GM12875 (cell line): ENCODE measurements around the gene MFSD2B.

Source experiments
- H3K4me3 ChIP-seq: one replicate; pipeline ENCODE4 v1.5.1; 2011; ENCODE audit warnings: low read depth, low read length, control low read depth
- TF ChIP-seq, protein P1 (sequence below): IDR thresholded peaks from 2 replicates; pipeline ENCODE4 v1.5.1; 2011; ENCODE audit warnings: low read depth, mild to moderate bottlenecking, control low read depth, inconsistent platforms, low read length, moderate library complexity, borderline replicate concordance; ENCODE audit not compliant: insufficient read depth

The MFSD2B gene

DNA sequence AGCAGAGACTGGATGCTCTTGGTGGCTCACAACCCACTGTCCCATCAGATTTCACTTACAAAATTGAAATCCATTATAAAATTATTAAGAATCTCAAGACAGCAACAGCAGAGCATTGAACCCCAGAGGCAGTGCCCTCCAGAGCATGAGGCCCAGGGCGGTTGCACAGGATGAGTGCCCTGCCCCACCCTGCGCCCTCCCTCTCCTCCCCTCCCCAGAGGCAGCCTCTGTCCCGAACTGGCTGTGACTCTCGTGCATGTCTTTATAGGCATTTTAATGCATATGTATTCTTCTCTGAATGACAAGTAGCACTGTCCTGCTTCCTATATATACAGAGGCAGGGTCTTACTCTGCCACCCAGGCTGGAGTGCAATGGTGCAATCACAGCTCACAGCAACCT is 10.4 kb downstream of the MFSD2B start:
- TF ChIP-seq, protein P1, sequence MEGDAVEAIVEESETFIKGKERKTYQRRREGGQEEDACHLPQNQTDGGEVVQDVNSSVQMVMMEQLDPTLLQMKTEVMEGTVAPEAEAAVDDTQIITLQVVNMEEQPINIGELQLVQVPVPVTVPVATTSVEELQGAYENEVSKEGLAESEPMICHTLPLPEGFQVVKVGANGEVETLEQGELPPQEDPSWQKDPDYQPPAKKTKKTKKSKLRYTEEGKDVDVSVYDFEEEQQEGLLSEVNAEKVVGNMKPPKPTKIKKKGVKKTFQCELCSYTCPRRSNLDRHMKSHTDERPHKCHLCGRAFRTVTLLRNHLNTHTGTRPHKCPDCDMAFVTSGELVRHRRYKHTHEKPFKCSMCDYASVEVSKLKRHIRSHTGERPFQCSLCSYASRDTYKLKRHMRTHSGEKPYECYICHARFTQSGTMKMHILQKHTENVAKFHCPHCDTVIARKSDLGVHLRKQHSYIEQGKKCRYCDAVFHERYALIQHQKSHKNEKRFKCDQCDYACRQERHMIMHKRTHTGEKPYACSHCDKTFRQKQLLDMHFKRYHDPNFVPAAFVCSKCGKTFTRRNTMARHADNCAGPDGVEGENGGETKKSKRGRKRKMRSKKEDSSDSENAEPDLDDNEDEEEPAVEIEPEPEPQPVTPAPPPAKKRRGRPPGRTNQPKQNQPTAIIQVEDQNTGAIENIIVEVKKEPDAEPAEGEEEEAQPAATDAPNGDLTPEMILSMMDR, result no peak

DNA sequence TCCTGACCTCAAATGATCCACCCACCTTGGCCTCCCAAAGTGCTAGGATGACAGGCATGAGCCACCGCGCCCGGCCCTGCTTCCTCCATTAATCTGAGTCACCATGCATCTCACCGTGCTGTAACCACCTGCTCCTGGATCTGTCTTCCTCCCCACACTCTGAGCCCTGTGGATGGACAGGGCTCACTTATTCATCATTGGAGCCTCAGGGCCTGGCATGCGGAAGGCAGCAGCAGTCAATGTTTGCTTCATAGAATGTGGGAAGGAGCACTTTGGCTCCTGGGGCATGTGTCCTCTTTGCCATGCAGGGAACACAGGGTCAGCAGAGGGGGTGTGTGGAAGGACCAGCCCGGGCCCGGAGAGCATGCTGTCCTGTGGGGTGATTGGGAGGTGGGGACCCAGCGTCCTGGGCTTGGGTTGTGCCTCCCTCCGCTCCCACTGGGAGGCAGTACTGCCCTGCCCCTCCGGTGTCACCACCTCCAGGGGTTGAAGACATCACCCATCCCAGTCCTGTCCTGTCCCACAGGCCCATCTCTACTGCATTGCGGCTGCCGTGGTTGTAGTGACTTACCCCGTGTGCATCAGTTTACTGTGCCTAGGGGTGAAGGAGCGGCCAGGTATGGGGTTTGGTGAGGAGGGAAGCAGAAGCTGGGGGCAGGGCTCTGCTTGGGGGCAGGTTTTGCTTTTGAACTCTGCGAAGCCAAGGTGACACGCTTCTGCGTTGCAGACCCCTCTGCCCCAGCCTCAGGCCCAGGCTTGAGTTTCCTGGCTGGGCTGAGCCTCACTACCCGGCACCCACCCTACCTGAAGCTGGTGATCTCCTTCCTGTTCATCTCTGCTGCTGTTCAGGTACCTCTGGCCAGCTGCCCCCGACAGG is 11.5 kb downstream of the MFSD2B start:
- no peak overlapping the region for H3K4me3 ChIP-seq
- TF ChIP-seq, protein P1, result peak; percentile 63

More for the DNA sequence above, 10.4 kb downstream of the MFSD2B start:
- H3K4me3 ChIP-seq, result no peak overlapping the region

DNA sequence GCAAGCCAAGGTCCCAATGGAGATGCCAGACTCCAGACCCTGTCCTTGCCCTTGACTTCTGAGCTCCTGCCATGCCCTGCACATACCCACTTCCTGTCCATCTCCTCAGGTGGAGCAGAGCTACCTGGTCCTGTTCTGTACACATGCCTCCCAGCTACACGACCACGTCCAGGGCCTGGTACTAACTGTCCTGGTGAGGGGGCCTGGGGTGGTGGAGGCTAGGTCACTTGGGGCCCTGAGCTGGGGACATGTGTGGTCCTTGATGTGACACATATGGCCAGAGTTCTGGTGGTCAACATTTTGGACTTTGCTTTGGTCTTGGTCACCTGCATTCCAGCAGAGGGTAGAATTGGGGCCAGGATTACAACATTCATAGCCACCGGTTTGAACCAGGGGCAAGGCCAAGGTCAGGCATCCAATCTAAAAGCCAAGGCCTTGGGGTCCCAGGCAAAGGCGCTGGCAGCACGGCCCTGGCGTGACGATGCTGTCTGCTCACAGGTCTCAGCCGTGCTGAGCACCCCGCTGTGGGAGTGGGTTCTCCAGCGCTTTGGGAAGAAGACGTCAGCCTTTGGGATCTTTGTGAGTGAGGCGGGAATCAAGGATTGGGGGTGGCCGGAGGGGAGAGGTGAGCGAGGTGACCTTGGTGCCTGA is 12.6 kb downstream of the MFSD2B start:
- H3K4me3 ChIP-seq, result no peak overlapping the region
- TF ChIP-seq, protein P1, result no peak

DNA sequence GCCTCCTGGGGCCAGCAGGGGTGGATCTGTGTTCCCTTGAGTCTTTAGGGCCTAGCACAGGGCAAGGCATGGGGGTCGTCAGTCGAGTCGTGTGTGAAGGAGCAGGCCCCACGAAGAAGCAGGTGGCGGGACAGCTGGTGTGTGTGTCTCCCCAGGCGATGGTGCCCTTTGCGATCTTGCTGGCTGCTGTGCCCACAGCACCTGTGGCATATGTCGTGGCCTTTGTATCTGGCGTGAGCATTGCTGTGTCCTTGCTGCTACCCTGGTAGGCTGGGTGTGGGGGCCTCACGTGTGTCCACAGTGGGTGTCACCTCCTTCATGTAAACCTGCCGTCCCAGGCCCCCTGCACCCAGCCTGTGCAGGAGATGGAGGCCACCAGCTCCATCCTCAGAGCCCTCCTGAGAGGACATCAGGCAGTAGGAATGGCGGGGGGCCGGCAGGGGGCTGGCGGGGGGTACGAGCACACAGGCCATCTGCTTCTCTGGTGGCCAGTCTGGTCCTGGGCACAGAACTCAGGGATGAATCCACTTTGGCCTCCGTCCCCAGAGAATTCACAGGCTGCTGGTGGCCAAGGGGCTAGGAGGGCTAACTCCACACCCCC is 13.2 kb downstream of the MFSD2B start:
- TF ChIP-seq, protein P1, result no peak
- H3K4me3 ChIP-seq, result no peak overlapping the region

DNA sequence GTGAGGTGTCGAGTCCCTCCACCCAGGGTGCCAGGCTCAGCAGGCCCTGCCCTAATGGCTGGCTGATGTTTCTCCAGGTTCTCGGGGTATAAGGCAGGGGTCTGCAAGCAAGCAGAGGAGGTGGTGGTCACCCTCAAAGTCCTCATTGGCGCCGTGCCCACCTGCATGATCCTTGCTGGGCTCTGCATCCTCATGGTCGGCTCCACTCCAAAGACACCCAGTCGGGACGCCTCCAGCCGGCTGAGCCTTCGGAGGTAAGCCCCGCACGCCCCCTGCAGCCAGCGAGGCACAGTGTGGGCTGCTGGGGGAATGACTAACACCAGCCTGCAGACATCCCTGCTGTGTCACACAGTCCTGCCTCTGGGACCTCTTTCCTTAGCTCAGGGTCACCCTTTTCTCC is 14.1 kb downstream of the MFSD2B start:
- no peak overlapping the region for H3K4me3 ChIP-seq
- TF ChIP-seq, protein P1, result no peak

DNA sequence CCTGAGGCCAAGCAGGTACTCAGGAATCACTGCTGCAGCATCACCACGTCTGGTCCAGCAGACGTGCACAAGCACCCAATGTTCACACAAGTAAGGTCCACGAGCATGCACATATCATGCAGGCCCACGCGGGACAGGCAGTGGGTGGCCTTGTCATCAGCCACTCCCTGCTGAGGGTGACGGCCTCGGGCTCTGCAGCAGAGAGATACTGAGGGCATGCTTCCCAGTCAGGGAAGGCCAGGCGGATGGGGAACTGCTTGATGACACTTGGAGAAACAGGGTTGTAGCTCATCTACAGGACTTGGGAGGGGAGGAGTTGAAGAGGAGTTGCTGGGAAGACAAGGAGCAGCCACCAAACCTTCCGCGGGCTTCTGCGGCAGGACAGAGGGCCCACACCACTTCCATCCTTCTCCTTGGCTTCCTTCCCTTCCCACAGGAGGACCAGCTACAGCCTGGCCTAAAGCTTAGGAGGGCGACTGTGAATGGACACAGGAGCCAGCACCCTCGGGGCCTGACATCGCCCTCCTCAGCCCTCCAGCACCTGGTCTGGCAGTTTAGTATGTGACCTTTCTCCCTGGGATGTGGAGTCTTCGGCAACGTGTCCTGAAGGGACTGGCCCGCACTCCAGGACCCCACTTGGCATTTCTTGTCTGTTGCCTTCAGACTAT is 15.2 kb downstream of the MFSD2B start:
- no peak overlapping the region for H3K4me3 ChIP-seq
- TF ChIP-seq, protein P1, result no peak
